NCI-H1436 (cell line): Measurements from ENCODE around the gene PCSK5.
"Not testable (repeated sequence)": the region's sequence is repeated elsewhere in the genome, so short reads cannot be mapped to it uniquely, and the experiment has no call there.

Experiments used
- DNase-seq: peaks from one replicate; lab custom pipeline; 2025; lab: John Stamatoyannopoulos, UW

Gene PCSK5

DNA sequence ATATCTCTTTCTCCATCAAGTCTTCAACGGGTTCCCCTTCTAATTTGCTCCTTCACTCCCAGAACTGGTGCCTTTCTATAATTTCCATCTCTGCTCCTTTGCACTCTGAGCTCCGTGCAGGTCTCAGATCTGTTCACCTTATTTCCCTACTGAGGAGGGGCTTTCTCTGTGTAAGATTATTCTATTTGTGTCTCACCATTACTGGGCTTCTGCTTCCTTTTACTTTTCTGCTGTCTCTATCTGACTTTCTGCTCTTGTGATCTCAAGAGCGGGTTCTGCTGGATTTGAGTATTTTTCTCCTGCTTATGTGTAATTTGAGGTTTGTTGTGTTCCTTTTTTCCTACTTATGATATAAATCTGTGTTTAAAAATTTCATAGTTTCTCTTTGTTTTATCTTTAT is 117.5 kb downstream of the PCSK5 start:
- no peak for DNase-seq

DNA sequence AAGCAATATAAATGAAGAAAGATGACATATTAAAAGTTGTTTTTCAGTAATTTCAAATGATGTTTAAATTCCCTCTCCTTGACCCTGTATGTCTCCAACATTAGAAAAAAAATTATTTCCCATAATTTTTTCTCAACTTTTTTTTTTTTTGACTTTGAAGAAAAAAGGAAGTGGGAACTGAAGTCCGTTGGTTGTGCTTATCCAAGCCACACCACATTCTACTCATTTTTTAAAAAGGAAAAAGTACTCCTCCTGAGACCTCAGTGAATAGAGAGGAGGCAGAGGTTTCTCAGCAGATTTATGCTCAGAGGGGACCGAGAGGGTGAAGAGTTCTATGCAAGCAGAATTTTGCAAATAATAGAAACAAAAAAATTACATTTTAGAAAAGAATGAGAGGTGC is 123.3 kb downstream of the PCSK5 start:
- no peak for DNase-seq

DNA sequence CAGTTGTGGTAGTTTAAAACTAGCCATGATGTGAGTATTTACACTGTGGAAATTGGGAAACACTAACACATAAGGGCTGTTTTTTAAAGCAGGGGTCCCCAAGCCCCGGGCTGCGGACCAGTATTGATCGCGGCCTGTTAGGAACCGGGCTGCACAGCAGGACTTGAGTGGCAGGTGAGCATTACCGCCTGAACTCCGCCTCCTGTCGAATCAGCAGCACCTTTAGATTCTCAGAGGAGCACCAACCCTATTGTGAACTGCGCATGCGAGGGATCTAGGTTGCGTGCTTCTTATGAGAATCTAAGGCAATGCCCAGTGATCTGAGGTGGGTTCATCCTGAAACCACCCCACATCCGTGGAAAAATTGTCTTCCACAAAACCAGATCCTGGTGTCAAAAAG is 127.8 kb downstream of the PCSK5 start:
- DNase-seq: no peak

DNA sequence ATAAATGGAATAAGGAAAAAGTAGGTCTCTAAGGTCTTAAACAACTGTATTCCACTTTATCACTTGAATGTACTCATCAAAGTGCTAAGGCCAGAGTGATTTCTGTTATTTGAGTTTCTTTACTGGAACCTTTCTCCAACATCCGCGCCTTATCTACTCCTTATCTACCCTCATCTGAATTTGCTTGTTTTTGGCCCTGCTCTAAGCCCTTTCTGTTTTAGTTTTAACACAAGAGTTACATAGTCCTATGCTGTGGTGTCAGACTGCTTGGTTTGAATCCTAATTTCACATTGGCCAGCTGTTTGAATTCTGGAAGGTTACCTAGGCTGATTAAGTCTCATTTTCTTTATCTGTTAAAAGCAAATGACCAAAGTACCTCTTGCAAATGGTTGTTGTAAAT is 128.3 kb downstream of the PCSK5 start:
- DNase-seq: no peak

DNA sequence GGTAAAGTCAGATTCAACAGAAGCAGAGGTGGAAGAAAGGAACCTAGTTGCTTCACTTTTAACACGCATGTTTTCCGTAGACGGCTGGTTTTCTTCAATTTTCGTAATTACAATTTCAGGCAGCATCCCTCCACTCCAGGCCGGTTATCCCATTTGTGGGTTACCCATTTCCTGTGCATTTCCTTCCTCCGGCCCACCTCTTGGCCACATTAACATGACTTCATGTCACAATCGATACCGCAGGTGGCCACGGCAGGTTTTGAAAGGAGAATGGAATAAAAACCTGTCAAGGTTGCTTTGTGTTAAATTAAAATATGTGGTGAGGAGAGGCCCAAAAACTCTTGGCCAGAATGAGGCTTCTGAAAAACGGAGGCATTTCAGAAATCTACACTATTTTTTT is 130.2 kb downstream of the PCSK5 start:
- no peak for DNase-seq

DNA sequence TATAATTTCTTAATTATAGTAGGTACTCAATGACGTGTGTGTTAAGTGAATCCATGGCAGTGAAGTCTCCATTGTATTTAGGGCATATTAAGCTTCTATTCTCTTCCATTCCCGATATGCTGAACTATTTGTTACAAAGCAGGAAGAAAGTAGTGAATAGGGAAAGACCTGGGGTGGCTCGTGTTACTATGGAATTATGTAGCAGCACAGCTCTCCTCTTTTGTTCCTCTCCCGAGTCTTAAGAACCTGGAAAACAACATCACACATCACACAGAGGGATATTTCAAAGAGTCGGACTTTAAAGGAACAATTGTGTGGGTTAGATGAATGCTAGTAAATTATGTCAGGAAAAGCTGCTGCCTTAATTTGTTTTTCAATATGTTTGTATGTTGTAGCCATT is 131.8 kb downstream of the PCSK5 start:
- no peak for DNase-seq

DNA sequence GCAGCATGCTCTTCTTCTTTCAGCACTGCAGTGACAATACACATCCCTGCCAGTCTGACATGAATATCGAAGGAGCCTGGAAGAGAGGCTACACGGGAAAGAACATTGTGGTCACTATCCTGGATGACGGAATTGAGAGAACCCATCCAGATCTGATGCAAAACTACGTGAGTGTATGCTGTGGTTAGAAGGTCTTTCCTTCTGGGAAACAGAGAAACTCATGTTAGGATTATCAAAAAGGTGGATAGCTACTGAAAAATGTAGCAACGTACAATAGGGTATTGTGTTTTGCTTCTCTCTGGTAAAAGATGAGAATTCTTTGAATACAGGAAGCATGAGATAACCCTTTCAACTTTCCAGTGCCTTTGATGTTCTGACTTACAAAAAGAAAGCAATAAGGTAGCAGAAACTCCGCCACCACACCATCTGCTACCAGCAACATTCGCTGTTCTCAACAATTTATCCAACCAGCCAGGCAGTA is 133.3 kb downstream of the PCSK5 start:
- DNase-seq: no peak

DNA sequence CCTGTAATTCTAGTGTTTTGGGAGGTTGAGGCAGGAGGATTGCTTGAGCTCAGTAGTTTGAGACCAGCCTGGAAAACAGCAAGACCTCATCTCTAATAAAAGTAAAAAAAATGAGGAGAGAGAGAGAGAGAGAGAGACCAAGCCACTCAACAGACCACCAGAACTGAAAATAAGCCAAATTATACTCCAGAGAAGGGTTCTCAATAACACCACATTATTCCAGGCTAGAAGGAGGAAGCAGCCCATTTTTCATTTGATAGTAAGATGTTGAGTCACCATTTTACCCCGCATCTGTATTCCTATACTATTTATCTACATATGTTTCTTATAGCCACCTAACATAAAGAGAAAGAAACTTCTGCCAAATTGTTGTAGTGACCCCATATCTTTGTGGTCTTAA is 134.8 kb downstream of the PCSK5 start:
- no peak for DNase-seq

DNA sequence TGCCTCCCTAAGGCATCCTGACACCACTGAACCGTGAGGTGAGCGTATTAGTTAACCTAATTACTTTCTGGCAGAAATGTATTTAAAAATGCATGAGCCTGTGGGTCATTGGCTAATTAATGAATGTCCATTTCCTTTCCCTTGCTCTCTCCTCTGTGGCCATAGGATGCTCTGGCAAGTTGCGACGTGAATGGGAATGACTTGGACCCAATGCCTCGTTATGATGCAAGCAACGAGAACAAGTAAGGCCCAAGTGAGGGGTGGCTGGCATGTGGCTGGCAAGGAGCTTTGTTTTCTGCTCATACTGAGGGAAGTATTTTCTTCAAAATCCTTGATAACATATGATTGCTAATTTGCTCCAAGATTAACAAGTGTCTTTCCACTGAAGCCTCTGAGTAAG is 136.3 kb downstream of the PCSK5 start:
- no peak for DNase-seq

DNA sequence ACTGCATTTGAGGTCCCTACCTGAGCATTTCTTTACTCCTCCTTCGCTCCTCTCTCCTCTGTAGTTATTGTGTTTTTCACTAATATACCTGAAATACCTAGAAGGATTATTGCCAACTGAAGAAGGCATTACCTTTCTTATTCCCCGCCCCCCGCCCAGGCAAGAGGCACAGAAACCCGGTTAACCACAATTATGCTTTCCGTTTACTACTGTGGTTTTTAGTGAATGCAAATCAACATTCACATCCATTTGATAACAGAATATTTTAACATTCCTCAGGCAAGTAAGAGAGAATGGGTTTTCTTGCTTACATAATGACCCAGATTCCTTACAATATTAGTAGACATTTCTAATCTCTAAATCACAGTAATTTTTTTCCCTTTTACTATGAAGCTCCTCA is 136.9 kb downstream of the PCSK5 start:
- DNase-seq: no peak

DNA sequence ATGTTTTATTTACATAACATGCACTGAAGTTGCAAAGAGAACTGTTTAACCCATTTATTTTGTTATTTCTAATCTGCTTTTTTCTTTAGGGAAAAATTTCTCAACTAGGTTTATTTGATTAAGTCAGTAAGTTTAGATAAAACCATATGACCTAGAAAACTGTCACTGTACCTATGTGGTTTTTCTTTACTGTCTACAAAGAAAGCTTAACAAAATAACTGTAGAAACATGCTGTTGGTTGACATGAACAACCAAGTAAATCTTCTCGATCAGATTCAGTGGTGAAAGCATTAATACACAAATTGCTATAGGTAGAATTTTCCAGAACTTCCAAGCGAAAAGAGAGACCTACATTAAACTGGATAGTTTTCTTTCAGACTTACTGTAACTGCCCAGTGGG is 137.4 kb downstream of the PCSK5 start:
- no peak for DNase-seq

DNA sequence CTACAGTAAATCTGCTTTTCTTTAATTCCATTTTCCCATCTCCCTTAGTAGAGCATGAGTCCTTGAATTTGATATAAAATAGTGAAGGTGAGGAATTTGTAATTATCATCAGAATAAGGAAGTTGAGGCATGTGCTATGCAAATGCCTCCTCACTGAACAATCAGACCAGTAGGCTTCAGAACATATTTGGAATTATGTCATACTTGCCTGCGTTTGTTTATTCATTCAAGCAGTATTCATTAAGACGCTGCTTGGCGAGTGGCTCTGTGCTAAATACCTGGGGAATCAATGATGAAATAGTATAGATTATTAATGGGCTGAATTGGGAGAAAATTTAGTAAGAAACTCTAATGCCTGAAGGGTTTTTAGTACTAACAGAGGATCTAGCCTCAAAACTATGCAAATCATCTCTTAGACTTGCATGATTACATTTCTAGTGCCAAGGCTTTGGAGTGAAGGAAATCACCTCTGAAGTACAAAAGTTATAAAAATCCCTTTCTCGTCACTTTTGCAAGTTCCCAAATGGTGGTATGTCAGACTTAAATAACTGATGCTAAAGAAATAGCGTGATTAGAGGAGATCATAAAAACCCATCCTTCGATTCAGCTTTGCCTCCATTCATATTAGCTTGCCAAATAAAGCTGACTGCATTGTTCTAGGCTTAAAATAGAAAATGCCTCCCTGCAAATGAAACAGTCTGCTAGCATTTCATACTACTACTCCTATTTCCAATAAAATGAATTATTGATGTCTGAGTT is 141.7 kb downstream of the PCSK5 start:
- DNase-seq: no peak

DNA sequence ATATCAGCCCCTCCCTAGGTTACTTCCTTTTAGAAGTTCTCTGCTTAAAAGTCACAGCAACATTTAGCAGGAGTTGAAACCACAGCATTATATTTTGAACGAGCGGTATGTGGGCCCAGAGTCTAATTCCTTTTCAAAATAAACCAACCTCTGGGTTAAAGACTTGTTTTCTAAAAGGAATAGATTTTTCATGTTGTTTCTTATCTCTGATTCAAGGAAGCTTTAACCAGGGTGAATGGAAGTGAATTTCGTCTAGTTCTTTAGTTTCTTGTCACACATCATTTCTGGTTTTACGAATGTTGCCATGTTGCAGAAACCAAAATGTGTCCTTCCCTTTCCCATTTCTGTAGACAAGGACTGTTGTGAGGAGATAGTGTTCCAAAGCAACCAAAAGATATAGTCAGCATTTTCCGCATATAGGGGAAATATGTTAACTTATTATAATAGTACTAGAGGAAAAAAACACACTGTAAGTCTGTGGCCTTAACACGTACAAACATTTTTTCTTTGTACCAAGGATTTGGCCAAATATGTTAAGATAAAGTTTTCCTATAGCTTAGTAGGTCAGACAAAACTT is 142.4 kb downstream of the PCSK5 start:
- DNase-seq: no peak

DNA sequence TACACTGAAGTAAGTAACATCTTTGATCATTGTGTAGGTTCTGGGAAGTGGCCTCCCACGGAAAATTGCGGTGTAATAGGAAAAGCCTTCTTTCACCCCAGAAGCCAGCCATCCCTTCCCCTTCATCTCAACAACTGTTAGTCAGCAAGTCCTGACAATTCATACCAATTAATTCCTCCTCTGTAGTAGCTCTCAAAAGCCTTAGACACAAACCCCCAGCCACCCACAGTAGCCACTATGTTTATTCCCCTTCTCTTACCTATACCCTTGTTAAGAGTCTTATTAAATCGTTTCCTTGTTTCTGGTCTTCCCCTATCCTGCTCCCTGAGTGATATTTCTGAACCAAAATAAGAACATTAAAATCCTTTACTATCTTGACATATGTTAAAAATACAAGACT is 143.6 kb downstream of the PCSK5 start:
- no peak for DNase-seq

DNA sequence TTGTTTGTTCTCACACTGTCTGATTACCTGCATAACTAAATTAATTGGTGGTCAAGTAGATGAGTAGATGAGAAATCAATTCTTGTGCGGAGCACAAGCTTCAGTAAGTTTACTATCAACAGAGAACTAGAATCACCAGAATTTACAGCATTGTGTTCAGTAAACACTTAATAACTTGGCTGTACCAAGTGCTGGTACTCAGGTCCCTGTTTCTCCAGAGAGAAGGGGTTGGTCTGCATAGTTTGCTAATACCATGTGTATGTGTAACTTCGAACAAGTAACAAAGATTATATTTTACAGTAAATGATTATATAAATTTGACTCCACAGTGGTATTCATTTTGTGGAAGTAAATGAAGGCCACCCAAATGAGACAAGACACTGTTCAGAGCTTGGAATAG is 146.3 kb downstream of the PCSK5 start:
- DNase-seq: no peak

DNA sequence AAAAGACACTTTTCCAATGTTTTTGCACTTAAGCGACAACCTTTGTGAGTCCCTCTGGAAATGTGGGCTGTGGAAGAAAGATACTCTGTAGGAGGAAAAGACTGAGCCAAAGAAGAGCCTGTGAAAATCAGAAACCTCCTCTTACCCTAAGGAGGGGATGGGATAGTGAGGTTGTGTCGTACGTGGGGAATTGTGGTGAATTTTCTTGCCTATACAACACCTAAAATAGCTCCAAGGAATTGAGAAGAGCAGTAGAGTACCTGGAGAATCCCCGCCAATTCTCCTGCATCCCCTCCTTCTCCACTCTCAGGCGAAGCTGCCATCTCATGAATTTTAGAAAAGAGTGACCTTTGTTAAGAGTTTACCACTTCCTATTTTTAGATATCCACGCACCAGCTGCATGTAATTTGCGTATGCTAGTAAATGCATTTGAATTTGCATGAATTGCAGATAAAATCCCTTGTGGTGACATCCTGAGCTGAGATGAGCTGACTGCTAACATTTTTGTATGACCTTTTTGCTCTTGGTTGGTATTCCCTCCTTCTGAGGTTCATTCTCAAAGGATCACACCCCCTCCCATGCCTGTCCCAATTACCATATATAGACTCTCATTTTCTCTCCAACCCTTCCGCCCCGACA is 147.2 kb downstream of the PCSK5 start:
- DNase-seq: no peak

DNA sequence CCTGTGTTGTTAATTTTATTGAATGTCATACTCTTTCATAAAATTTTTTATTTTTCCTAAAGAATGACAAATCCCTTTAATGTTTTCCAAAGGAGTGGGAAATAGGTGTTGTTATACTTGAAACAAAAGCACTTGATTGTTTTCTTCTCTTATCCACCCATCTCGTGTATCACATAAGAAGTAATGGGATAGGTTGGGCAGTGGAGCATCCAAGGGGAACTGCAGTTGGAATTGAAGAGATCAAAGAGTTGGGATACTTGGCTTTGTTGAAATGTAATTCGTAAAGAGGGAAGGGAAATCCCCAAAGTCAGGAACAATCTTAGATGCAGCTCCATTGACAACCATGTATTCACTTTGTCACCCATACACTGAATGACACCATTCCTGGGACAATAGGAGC is 148.0 kb downstream of the PCSK5 start:
- no peak for DNase-seq

DNA sequence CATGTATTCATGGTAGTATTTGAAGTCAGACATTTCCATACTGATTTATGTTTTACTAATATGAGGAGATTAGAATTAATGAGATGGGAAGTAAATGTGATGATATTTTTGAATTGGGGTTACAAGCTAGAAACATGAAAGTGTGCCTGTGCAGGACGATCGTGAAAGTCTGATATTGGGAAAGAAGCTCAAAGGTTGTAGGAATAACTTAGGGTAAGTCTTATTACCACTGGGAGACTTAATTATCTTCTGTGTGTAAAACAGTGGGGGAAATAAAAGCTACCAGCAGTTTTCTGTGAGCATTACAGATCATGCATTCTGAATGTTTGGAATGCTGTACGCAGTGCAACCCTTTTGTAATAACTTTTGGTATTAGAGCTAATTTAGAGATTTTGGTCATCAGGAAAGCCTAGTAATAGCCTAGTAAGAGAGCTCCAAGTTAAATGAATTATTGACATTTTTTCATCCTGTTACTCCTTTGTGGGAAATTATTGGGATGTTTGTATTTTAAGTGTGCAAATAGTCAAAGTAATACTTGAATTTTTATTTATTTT is 153.9 kb downstream of the PCSK5 start:
- no peak for DNase-seq

DNA sequence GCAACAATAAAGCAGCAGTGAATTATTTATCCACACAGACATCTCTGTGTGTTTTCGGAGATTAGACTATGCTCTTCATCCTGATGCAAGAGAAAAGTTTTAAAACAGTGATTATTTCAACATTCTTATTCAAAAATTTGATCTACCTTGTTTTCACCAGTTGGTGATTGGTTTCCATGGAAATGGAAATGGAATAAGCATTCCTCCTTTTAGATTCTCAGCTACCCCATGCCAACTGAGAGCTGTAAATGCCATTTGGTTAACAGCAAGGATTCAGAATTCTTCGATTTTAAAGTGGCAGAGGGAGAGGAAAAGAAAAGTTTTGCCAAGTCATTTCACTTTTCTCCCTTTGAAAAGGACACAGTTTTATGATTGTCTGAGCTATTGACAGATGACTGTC is 154.7 kb downstream of the PCSK5 start:
- no peak for DNase-seq

DNA sequence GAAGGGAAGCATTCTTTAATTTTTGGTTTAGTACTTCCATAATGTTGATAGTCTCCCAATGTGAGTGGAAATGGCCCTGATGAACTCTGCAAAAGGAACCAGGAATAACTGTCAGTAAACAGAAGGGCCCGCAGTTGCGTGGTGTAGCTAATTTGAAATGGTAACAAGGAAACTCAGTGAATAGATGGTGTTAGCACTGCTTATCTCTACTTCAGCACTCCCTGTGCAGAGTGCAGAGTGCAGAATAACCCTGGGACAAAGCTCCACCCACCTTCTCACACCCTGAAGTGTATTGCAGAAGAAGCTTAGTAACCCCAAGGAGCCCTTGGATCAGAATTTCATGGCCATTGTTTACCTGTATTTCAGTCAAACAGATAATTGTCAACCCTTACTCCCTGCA is 158.9 kb downstream of the PCSK5 start:
- DNase-seq: no peak

DNA sequence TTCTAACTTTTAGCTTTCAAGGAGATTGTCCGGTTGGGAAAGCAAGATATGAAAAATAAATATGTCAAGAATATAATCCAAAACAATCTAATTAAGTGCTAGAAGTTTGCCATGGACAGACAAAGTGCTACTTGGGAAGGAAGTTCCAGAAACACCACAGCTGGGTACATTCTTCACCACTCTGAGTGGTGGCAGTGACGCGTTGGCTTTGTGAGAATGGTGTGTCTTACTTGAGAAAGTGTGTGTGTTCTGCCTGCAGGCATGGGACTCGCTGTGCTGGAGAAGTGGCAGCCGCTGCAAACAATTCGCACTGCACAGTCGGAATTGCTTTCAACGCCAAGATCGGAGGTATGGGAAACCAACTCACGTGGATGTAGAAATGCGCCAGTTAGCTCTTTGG is 177.2 kb downstream of the PCSK5 start:
- DNase-seq: no peak

DNA sequence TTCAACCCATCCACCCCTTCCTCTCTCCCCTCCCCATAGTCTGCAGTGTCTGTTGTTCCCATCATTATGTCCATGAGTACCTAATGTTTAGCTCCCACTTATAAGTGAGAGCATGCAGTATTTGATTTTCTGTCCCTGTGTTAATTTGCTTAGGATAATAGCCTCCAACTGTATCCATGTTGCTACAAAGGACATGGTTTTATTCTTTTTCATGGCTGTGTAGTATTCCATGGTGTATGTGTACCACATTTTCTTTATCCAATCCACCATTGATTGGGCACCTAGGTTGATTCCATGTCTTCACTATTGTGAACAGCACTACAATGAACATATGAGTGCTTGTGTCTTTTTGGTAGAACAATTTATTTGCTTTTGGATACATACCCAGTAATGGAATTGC is 187.1 kb downstream of the PCSK5 start:
- DNase-seq: no peak

DNA sequence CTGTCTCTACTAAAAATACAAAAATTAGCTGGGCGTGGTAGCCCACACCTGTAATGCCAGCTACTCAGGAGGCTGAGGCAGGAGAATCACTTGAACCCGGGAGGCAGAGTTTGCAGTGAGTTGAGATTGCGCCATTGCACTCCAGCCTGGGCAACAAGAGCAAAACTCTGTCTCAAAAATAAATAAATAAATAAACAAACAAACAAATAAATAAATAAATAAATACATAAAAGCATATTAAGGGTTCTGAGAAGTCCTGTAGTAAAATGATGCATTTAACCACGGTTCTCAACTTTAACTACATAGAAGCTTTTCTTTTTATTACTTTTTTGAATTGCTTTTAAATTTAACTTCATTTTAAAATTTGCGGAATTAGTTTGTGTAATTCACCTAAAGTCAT is 190.8 kb downstream of the PCSK5 start:
- DNase-seq: not testable (repeated sequence)
